ENCODE measurements around the gene PGBD5.

Gene PGBD5

DNA sequence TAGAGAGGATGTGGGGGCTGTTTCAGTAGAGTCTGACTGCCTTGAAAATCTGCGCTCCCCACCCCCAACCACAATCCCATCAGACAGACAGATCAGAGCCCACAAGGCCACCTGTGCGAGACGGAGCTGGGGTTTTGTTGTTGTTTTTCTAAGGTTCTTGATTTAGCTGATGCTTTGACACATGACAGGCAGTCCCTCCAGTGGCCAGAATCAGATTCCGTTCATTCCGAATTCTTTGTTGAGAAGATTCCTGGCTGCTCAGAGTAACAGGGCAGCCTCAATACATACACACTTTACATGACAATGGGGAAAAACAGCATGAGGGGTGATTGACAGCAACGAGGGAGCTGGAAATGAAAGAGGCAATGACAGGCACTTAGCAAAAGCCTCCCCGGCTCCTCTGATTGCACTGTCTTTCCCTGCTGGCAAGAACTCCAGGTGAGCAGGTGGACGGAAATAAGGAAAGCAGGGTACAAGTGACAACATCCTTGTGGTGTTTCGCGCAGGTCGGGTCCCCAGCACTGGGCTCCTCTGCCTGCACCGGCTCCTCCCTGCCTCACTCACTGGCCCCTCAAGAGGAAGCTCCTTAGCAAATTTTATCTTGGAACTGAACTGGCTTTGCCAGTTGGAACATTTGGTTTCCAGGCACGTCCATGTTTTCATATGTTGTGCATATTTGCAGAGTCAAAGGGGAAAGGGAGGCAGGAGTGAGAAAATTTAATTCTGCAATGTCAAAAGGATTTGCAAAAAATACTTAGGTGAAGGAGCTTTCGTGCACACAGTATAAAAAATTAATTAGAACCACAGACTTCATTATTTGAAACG, 148.7 kb downstream of the PGBD5 start:
- no peak for DNase-seq

DNA sequence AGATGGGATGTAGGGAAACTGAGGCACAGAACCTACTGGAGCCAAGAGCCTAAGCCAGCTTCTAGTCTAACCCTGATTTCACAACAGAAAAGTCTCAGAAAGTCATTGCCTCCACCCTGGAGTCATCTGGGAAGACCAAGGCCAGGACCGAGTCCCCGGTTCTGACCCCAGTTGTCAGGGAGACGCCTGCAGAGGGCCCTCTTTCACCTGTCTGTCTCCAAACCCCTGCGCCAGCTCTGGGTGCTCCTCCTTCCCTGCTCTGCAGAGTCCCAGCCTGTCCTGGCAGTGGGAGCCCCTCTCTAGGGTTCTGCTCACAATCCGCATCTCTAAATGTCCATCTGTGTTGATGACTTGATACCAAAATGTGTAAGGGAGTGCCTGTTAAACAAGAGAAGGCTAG, 149.7 kb downstream of the PGBD5 start:
- DNase-seq = no peak

DNA sequence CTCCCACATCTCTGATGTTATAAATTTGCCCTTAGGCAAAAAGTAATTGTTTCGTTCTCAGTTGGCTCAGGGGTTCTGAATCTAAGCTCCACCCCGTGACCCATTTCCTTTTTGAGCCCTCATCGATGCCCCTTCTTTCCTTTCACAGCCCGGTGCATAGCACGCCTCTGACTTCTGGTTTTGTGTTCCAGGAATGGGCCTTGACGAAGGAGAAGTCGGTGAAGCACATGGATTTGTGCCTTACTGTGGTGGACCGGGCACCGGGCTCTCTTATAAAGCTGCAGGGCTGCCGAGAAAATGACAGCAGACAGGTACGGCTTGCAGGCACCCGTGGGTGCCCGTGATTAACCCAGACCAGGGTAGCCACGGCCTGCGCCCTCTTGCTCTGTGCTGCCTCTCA, 151.9 kb downstream of the PGBD5 start:
- DNase-seq = no peak

DNA sequence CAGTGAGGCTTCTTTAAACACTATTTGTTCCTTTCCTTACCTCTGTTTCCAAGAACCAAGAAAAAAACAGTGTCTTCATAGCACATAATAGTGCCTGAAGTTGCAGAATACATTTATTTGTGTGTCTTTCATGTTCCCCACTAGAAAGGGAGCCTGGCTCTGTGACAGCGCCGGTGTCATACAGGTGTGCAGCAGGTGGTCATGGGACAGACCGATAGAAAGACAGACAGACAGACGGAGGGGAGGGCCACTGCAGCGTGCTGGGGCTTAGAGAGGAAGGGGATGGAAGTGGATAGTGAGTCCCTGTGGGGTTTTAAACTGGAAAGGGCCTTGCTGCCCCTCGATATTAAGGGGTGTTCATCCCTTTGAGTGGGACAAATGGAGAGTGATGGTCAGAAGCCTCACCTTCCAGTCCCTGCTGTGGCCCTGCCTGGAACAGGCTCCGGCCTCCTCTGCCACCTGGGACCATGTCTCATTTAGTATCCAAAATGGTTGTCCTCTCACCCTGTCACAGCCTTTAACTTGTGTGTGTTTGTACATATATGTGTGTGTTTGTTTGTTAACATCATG, 152.9 kb downstream of the PGBD5 start:
- no peak for DNase-seq

DNA sequence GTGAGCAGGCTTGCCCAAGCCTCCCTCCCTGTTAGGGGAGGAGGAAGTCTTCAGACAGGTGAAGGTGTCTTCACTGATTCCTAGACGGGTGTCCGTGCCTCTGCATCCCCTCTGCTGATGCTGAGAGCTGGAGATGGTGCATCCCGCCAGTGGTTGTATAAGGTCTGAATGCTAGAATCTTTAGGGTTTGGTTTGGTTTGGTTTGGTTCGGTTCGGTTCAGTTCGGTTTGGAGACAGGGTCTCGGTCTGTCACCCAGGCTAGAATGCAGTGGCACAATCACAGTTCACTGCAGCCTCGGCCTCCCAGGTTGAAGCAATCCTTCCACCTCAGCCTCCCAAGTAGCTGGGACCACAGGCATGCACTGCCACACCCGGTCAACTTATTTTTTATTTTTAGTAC, 153.6 kb downstream of the PGBD5 start:
- DNase-seq = no peak

DNA sequence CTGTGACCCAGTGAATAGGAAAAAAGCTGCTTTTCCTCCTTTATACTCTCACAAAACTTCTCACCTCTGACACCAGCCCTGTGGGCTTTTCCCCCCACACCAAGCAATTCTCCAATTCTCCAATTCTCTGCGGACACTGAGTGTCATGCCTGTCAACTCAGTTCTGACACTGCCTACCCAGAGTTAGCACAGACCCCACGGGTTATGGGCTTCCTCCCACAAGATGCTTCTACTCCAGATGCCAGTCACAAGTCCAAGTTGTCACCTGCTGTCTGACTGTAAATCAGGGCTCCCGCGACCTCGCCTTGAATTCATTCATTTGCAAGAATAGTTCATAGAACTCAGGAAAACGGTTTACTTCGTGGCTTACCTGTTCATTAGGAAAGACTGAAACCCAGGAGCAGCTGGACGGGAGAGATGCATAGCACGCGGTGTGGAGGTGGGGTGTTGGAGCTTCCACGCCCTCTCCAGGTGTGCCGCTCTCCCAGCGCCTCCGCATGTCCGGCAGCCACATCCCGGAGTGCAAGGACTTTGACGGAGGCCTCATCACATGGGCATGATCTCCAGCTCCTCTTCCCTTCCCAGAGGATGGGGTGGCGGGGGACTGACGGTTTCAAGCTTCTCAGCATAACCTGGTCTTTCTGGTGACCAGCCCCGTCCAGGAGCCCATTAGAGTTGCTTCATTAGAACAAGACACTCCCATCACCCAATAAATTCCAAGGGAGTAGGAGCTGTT, 154.7 kb downstream of the PGBD5 start:
- DNase-seq = no peak

DNA sequence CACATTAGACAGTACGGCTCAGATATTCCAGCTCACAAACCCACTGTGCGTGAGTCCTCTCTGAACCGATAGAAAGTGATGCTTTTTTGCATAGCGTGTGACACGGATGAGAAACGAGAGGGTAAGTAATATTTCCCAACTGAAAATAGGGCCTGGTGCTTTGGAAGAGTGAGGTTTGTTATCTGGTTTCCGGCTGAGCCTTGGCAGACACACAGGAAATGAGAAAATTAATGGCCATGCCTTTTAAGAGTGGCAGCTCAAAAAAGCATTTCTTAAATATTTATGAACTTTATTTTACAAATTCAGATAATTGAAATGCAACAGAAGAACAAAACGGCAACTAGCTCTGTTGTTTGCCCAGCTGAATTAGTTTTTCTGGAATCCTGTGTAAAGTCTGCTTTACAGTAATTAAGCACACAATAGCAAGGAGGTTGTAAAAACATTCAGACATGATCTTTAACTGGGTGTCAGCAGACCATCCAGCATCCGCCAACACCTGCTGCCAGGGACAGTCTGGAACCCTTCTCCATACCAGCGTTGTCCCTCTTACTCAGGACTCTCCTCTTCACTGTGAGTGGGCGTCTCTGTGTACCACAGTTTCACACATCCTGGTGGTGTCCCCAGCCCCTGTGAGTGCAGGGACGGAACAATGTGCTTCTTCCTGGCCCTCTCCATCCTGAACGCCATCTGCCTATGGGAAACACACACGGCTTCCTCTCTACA, 155.4 kb downstream of the PGBD5 start:
- peak; percentile 80 for DNase-seq

DNA sequence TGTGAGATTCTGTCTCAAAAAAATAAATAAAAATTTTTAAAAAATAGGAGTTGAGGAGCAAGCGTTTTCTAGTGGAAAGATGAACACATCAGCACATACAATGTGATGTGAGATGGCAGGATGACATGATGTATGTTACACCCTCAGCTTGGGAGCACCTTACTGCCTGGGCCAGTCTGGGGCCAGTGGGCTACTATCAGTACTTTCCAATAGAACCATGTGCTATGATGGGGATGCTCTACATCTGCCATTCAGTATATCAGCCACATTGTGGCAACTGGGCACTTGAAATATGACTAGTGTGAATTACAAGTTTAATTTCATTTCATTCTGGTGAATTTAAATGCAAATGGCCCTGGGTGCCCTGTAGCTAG, 156.0 kb downstream of the PGBD5 start:
- no peak for DNase-seq

DNA sequence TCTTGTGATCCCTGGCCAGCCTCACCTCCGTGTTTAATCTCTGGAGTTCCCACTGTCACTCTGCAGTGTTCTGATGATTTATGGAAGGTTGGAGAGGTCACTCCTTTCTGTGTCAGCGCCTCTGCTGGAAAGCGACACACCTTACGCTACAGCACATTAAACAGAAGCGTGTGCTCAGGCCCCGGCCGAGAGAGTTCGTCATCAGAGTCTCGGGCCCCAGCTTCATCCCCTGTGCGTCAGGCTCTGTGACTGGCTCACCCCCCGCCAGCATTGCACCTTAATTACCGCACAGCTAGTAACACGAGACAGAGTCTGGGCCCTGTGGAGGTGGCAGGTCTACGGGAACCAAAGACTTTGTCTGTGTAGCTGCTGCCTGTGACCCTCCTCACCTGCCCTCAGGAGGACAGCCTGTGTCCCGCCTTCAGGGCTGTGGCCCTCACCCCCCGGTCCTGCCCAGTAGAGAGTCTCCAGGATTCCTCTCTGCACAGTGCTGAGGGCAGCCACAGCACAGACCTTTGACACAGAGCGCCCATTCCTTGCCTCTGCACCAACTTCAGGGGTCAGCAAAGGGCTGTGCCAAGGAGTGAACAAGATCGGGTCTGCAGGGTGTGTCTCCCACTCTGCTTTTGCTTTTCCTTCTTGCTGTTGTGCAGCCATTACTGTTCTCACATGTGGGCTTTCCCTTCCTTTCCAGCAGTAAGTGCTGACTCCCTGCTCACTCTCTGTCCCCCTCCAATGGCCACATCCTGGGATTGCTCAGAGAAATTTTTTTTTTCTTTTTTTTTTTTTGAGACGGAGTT, 157.6 kb downstream of the PGBD5 start:
- DNase-seq = peak; percentile 30

DNA sequence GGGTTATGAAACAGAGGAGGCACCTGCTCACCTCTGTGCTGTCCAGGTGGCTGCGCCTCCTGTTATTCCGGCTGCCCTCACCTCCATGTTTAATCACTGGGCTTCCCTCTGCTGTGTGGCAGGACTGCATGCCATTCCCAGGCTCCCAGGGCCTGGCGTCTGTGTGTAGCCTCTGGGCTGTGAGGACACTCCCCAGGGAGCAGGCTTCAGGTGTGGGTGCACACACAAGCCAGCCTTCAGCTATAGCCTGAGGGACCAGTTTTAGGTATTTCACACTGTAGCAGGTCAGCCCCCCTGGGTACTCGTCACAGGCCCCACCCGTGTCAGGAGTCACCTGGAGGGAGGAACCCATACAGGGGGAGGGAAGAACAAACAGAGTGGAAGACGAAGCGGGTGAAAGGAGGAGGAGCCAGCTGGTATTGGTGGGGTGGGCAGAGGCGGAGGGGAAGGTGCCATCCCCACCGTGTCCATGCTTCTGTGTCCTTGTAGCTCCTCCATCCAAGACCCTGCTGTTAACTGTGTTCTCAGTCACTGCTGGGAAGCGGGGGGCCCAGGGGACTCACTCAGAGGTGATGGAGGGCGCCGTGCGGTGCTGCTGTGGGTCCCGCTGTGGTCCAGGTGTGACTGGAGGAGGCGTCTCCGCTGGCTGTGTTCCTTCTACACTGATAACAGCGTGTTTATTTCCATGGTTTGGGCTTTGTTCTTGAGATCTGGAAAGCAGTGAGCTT, 158.6 kb downstream of the PGBD5 start:
- DNase-seq = no peak

DNA sequence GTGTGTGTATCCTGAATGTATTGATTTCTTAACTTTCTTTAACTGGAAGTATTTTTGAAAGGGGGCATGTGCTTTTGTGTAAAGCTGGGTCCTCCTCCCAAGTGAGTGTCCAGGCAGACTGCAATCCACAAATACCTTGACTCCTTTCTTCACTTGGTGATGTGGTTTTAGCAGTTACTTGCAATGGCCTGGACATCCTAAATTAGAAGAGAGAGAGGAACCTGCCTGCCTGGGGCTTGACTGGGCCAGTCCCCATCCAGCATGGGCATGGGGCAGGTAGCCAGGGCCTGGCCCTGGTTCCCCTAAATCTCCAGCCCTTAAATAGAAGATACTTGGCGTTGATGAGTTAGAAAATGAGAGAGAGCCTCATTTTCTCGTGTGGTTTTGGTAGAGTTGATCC, 159.7 kb downstream of the PGBD5 start:
- DNase-seq = no peak

DNA sequence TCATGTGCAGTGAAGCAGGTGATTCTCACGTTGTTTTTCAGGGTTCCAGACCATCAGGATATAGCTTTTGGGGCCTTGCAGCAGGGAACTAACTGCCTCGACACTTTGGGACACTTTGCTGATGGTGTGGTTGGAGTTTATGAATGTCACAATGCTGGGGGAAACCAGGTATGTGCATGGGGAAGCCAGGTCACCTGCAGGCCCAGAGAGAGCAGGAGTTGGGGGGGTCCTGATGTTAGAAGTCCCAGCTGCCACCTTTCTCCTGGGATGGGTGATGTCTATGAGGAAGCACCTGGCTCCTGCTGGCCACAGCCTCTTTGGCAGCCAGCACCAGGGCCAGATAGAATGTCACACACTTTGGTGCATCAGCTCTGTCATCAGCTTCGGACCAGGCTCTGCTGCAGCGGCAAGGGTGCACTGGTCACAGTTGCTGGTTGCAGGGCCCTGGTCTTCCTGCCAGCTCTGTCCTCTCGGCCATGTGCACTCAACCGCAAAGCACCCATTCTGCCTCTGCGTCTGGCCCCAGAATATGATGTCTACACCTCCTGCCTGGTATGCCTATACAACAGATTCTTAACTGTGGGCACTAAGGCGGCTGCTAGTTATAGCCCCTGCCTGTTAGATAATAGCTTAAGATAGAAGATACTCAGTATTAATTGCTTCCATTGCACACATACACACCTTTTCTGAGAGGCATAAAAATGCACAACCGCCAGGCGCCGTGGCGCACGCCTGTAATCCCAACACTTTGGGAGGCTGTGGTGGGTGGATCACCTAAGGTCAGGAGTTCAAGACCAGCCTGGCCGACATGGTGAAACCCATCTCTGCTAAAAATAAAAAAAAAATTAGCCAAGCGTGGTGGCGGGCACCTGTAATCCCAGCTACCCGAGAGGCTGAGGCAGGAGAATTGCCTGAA, 160.7 kb downstream of the PGBD5 start:
- DNase-seq = no peak
